ENCODE data around the gene CD244.
"Not testable (repeated sequence)": the region's sequence is repeated elsewhere in the genome, so short reads cannot be mapped to it uniquely, and the experiment has no call there.

Gene CD244

DNA sequence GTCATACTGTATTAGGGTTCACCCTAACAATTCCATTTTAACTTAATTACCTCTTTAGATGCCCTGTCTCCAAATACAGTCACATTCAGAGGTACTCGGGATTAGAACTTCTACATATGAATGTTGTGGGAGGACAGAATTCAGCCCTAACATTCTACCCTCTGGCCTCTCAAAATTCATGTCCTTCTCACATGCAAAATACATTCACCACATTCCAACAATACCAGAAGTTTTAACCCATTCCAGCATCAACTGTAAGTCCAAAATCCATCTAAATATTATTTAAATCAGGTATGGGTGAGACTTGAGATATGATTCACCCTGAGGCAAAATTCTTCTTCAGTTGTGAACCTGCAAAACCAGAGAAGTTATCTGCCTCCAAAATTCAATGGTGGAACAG lies 52.2 kb downstream of the CD244 start:
- no peak for DNase-seq (ENCODE audit: low spot score)

DNA sequence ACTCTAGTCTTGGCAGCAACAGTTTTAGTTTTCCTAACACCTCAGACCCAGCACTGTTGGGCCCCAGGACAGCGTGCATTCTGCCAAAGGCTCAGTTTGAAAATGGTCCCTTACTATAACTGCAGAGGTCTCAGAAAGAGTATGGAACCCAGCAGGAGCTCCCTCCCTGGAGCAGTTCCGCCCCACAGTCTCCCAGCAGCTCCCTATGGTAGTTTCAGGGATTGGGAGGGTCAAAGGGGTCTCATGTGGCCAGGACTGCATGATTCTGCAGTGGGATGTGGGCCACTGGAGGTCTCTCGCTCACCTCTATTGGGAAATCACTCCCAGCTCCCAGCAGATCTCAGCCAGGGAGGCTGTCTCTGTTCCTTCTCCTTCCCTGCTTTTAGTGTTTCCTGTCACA lies 54.4 kb downstream of the CD244 start:
- no peak for DNase-seq (ENCODE audit: low spot score)

GRCh38 chr1:160807738-160808137 lies 54.9 kb downstream of the CD244 start:
- no peak for DNase-seq (ENCODE audit: low spot score)

GRCh38 chr1:160807247-160807646 lies 55.4 kb downstream of the CD244 start:
- DNase-seq (ENCODE audit: low spot score): no peak

GRCh38 chr1:160806784-160807183 lies 55.9 kb downstream of the CD244 start:
- DNase-seq (ENCODE audit: low spot score): no peak

DNA sequence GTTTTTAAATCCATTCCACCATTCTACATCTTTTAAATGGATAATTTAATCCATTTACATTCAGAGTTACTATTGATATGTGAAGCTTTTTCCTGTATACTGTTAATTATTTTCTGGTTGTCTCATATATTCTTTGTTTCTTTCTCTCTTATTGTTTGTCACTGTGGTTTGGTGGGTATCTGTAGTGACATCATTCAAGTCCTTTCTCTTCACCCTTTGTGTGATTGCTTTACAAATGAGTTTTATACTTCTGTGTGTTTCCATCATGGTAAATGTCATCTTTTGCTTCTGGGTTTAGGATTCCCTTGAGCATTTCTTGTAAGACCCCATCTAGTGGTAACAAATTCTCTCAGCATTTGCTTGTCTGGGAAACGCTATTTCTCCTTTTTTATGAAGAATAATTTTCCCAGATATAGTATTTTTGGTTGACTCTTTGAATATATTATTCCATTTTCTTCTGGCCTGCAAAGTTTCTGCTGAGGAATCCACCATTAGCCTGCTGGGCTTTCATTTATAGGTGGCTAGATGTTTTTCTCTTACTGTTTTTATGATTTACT lies 56.5 kb downstream of the CD244 start:
- DNase-seq (ENCODE audit: low spot score): no peak

GRCh38 chr1:160801836-160802580 lies 60.7 kb downstream of the CD244 start:
- DNase-seq (ENCODE audit: low spot score): no peak

GRCh38 chr1:160800645-160801408 lies 61.9 kb downstream of the CD244 start:
- DNase-seq (ENCODE audit: low spot score): no peak

DNA sequence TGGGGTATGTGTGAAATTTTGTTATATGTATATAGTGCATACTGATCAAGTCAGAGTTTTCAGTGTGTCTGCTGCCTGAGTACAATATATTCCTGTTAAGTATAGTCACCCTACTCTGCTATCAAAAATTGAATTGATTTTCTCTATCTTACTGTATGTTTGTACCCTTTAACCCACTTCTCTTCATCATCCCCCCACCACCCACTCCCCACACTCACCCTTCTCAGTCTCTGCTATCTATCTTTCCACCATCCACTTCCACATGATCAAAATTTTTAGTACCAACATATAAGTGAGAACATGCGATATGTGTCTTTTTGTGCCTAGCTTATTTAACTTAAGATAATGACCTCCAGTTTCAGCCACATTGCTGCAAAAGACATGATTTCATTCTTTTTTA lies 62.5 kb downstream of the CD244 start:
- no peak for DNase-seq (ENCODE audit: low spot score)

DNA sequence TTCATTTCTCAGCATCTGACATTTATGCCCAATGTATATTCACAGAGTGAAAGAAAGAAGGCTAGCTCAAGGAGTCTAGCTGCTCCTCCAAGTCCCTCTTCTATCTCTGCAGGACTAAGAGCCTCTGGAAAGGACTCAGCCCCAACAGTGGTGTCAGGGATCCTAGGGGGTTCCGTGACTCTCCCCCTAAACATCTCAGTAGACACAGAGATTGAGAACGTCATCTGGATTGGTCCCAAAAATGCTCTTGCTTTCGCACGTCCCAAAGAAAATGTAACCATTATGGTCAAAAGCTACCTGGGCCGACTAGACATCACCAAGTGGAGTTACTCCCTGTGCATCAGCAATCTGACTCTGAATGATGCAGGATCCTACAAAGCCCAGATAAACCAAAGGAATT lies 63.0 kb downstream of the CD244 start:
- no peak for DNase-seq (ENCODE audit: low spot score)

DNA sequence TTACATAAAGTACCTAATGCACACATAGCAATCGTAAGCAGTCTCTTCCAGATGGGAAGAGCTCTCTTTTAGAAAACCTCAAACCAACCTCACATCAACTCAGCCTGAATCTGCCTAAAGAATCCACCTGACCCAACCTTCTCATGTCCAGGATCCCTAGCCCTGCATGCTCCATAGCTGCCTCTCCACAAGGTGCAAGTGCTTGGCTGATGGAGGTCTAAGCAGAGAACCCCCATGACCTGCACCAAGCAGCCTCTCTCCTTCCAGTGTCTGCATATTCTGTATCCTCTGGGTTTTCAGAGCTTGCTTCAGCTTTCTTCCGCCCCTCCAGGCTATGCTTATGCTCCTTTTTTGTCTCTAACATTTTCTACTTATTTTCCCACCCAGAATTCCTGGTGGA lies 64.2 kb downstream of the CD244 start:
- no peak for DNase-seq (ENCODE audit: low spot score)

DNA sequence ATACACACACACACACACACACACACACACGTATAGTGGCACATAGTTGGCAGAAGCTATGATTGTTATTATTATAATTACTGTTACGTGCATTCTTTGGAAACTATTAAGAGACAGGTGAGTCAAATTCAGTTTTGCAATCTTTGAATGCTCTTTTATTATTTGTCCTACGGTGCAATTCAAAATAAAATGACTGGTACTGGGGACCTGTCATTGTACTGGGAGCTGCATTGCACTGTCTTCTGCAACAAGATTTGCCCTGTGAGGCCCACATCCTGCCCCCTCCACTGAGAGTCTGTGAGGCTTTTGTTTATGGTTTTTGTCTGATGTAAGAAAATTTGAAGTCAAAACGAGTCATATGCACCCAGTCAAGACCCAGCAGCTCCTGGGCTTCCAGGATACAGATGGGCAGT lies 64.8 kb downstream of the CD244 start:
- no peak for DNase-seq (ENCODE audit: low spot score)

DNA sequence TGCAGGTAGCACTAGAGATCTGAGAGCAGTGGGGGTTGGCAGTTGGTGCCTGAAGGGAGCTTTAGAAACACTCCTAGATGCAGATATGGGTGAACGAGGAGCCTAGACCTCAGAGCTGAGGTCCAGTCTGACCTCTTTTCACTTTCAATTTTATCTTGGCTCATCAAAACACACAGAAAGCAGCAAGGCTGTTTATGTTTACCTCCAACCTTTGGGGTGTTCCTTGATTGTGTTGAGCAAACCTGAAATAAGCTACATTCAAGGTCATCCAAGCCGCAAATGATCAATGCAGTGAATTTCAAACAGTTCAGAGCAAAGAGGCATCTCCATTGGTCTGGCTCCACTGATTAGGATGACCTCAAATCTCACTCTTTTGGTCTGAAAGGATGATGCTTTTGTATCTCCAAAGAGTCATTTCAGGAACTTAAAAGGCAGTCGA lies 65.4 kb downstream of the CD244 start:
- DNase-seq (ENCODE audit: low spot score): no peak

- DNase-seq (ENCODE audit: low spot score): no peak
Observed at GRCh38 chr1:160795951-160796383, 66.7 kb downstream of the CD244 start, which contains the start of gene LY9. TSS of gene LY9 (plus strand) at chr1:160796174. CDS start at chr1:160796188, 14 bp downstream.

DNA sequence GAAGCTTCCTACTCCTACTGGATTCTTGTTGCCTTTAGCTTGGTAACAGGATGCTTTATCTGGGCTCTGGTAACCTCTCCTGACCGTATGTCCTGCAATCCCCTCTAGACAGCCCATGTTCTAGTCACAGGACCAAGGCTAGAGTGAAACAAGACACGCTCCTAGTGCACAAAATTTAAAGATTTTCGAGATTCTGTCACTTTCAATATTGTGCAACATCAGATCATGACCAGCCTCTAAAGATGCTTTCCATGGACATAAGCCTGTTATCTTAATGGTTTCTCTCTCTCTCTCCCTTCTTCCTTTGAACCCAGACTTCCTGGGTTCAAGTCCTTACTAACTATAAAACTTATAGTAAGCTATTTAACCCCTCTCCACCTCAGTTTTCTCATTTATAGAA lies 68.3 kb downstream of the CD244 start:
- DNase-seq (ENCODE audit: low spot score): no peak

DNA sequence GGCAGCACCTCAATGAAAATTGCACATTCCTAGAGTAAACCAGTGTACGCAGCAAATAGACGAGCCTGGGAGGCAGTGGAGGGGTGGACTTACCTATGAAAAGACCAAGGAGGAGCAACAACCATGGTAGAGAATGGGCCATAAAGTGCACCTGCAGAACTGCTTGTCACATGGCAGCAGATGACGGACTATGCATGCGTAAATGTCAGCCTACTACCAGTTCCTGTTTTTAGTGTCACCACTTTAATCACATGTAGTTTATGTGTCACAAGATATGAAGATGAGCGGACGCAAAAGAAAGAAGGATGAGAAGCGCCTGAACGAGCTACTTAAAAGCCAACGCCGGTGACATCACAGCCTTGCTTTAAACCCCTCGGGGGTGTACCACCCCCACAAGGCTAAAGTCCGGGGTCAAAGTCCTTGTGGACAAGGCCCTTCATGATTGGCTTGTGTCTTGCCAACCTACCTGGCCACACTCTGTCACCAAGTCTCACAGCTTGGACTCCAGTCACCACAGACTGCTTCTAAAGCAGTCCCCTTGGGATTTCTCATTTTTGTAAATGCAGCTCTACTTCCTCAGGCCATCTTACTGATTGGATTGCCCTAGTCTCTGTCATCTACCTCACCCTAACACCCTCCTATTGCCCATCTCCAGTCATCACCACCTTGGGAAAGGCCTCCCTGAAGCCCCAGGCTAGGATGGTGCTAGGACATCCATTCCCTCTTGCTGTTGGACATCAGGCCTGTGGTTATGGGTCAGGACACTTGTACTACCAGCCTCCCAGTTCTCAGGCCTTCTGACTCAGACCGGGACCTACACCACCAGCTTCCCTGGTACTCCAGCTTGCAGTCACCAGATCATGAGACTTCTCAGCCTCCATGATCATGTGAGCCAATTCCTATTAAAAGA lies 72.7 kb downstream of the CD244 start:
- DNase-seq (ENCODE audit: low spot score): no peak

GRCh38 chr1:160789051-160789701 lies 73.5 kb downstream of the CD244 start:
- DNase-seq (ENCODE audit: low spot score): no peak

- not testable (repeated sequence) for DNase-seq (ENCODE audit: low spot score)
Observed at GRCh38 chr1:160782988-160783765, 79.5 kb downstream of the CD244 start.

- DNase-seq (ENCODE audit: low spot score): no peak
Observed at GRCh38 chr1:160781914-160782689, 80.6 kb downstream of the CD244 start.
